Measurements from ENCODE around the gene SYT5.

GRCh38 chr19:55226273-55226672 is 46.2 kb upstream of the SYT5 start:
- no peak for TF ChIP-seq POLR2AphosphoS5 (IDR thresholded peaks at IDR 0.05; ENCODE audit: low read depth, low read length)
- TF ChIP-seq TAF1 (IDR thresholded peaks at IDR 0.05; ENCODE audit: borderline replicate concordance, insufficient read depth, low read length) = no peak

Data from PFSK-1 (cell line).